A549 (cell line): ENCODE measurements around the gene IKZF3. TPM values are rescaled to one million over a fixed set of nuclear protein-coding genes. Genes with fewer than 3 reads are reported as not detected.

ENCODE experiments used
- ATAC-seq, 2 experiments: fragments of 200-7000 bp in 1 of 2; fragments of >200 bp in 1 of 2; cut with Nextera tagmentation in 1 of 2; cut with Tn5 transposase in 1 of 2; 3 replicates each; pipeline versions ENCODE4 v1.8.0 to v1.9.1; 2018 to 2020; ENCODE audit warnings: mild to moderate bottlenecking in 1 of 2, moderate library complexity in 1 of 2
- CTCF ChIA-PET: fragments of 300-600 bp; sonication (Branson Sonifier 250); formaldehyde crosslinking; extraction: SDS; loops from one replicate; lab custom pipeline; 2021; ENCODE audit warnings: antibody characterized with exemption, inconsistent platforms; lab: Yijun Ruan, JAX
- POLR2A ChIA-PET: fragments of 350-600 bp; formaldehyde crosslinking; extraction: SDS; loops from one replicate; lab custom pipeline; 2021; ENCODE audit warnings: antibody characterized with exemption, inconsistent platforms; lab: Yijun Ruan, JAX
- DNase-seq, 2 experiments: peaks; one replicate each; pipeline versions ENCODE4 v3.0.0 to v3.0.0-alpha.2; 2011 to 2016; ENCODE audit warnings: low read depth in 1 of 2, low spot score in 1 of 2
- FAIRE-seq: peaks from 2 replicates; lab custom pipeline; 2011; peaks lifted over from hg19 to GRCh38; lab: Jason Lieb, UNC
- H3K27ac ChIP-seq, 2 experiments: fragments of >200 bp; sonication (Bioruptor Twin); formaldehyde crosslinking; 3 replicates each; pipeline ENCODE4 v1.5.1; 2016 to 2017
- H3K4me1 ChIP-seq: fragments of >200 bp; sonication (Bioruptor Twin); formaldehyde crosslinking; 3 replicates; pipeline ENCODE4 v1.6.1; 2016
- H3K4me2 ChIP-seq: fragments of >200 bp; sonication (Bioruptor Twin); formaldehyde crosslinking; 3 replicates; pipeline ENCODE4 v1.6.1; 2016
- H3K4me3 ChIP-seq: fragments of >200 bp; sonication (Bioruptor Twin); formaldehyde crosslinking; 3 replicates; pipeline ENCODE4 v1.5.1; 2016
- H3K9me3 ChIP-seq: fragments of >200 bp; sonication (Bioruptor Twin); formaldehyde crosslinking; 3 replicates; pipeline ENCODE4 v1.6.1; 2016
- ATOH8 ChIP-seq: fragments of 250-450 bp; sonication (Bioruptor Pico); IDR thresholded peaks from 2 replicates; pipeline ENCODE4 v1.5.0; 2020; ENCODE audit warnings: low read depth, mild to moderate bottlenecking, moderate library complexity
- CBX2 ChIP-seq: fragments of 200-600 bp; sonication (generic); IDR thresholded peaks from 2 replicates; pipeline ENCODE4 v1.6.1; 2016; ENCODE audit warnings: low read depth, mild to moderate bottlenecking, borderline replicate concordance
- CHD4 ChIP-seq: fragments of 200-600 bp; sonication (generic); IDR thresholded peaks from 2 replicates; pipeline ENCODE4 v1.6.1; 2016; ENCODE audit warnings: antibody characterized with exemption, mild to moderate bottlenecking, borderline replicate concordance
- FOSB ChIP-seq: fragments of 250-450 bp; sonication (Bioruptor Pico); IDR thresholded peaks from 2 replicates; pipeline ENCODE4 v1.5.0; 2020; ENCODE audit warnings: mild to moderate bottlenecking, moderate library complexity
- FOSL2 ChIP-seq, 2 experiments: fragments of 450-650 bp in 1 of 2; fragments of >200 bp in 1 of 2; sonication (Bioruptor Twin) in 1 of 2; formaldehyde crosslinking; IDR thresholded peaks; 2 replicates each; pipeline versions ENCODE4 v1.5.0 to v1.6.1; 2016 to 2020; ENCODE audit warnings: mild to moderate bottlenecking in 1 of 2, moderate library complexity in 1 of 2
- HOXA7 ChIP-seq: fragments of 250-450 bp; sonication (Bioruptor Pico); IDR thresholded peaks from 2 replicates; pipeline ENCODE4 v1.5.0; 2020; ENCODE audit warnings: mild to moderate bottlenecking, moderate library complexity
- KDM1A ChIP-seq: fragments of 200-600 bp; sonication (generic); IDR thresholded peaks from 2 replicates; pipeline ENCODE4 v1.6.1; 2016; ENCODE audit warnings: low read depth, mild to moderate bottlenecking
- MYC ChIP-seq: IDR thresholded peaks from 2 replicates; pipeline ENCODE4 v1.6.1; 2012; ENCODE audit warnings: mild to moderate bottlenecking, inconsistent platforms, low read length, improper control_type of control experiment, borderline replicate concordance
- NPAS2 ChIP-seq: fragments of 250-450 bp; sonication (Bioruptor Pico); IDR thresholded peaks from 2 replicates; pipeline ENCODE4 v1.8.0; 2022; ENCODE audit warnings: mild to moderate bottlenecking, moderate library complexity, borderline replicate concordance
- RNF2 ChIP-seq: fragments of 200-600 bp; sonication (generic); IDR thresholded peaks from 2 replicates; pipeline ENCODE4 v1.6.1; 2016; ENCODE audit warnings: low read depth, mild to moderate bottlenecking, antibody characterized with exemption, moderate library complexity, borderline replicate concordance
- USF2 ChIP-seq: fragments of 450-650 bp; IDR thresholded peaks from 2 replicates; pipeline ENCODE4 v1.6.1; 2014; ENCODE audit warnings: antibody characterized with exemption
- ZC3H11A ChIP-seq: fragments of 450-650 bp; IDR thresholded peaks from 2 replicates; pipeline ENCODE4 v1.6.1; 2014; ENCODE audit warnings: antibody characterized with exemption, mild to moderate bottlenecking
- WGBS: methylation state at CpG from one replicate; pipeline ENCODE4 v1.1.6; 2017; ENCODE audit errors: missing lambda C conversion rate; 5-methylcytosine and 5-hydroxymethylcytosine counted together
- polyA plus RNA-seq, 4 experiments: library from polyadenylated mRNA; depleted of rRNA in 3 of 4; stranded (reverse); fragments of >200 nt; fragmentation: RNase III in 1 of 4; extraction: RNeasy Plus Mini Kit Qiagen cat#74134 plus additional on column Dnase treatment in 1 of 4; gene quantifications; 2 replicates in 3 of 4; 3 replicates in 1 of 4; pipeline ENCODE4 v1.2.3, GENCODE V29; 2011 to 2017
- TF ChIP-seq, protein P1 (sequence below): fragments of >200 bp; sonication (Bioruptor Twin); formaldehyde crosslinking; IDR thresholded peaks from 2 replicates; pipeline ENCODE4 v1.6.1; 2016
- TF ChIP-seq, protein P2 (sequence below): IDR thresholded peaks from 2 replicates; pipeline ENCODE4 v1.6.1; 2012; ENCODE audit warnings: low read depth, borderline replicate concordance
- TF ChIP-seq, protein P3 (sequence below): IDR thresholded peaks from 2 replicates; pipeline ENCODE4 v1.6.1; 2012

Gene IKZF3
- polyA plus RNA-seq, 2 of the 4 experiments (the other 2 are of a cell fraction), result not detected

GRCh38 chr17:39740357-39741111 is 123.6 kb downstream of the IKZF3 start:
- Histone ChIP-seq H3K27ac (peak overlapping the region; percentile 73 to 87), H3K4me2 (peak overlapping the region; percentile 99), H3K4me1 (peaks cover 40% of the 10 kb centered on the region), H3K9me3 (no peaks in the 10 kb centered on the region), H3K4me3 (peak overlapping the region; percentile 63)
- peak; percentile 7 for FAIRE-seq
- TF ChIP-seq FOSL2 (IDR thresholded peaks at IDR 0.05) (peak; percentile 25; the same call in 1 of the 2 replicates), FOSL2 (CRISPR knock-in tag; IDR thresholded peaks at IDR 0.05) (no peak; the same call in 1 of the 2 replicates), ZC3H11A (no peak), CHD4 (no peak)
- TF ChIP-seq, protein P1, sequence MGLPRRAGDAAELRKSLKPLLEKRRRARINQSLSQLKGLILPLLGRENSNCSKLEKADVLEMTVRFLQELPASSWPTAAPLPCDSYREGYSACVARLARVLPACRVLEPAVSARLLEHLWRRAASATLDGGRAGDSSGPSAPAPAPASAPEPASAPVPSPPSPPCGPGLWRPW, result no peak
- DNase-seq, result peak; percentile 60 to 66
- 26% methylated on average over 13 of the region's 16 CpGs for WGBS
- ATAC-seq, result no peak; a peak in 1 of 6 replicates
- ChIA-PET POLR2A (interaction anchor here (2.3 kb wide), 1 partner anchor 11 kb away, joined by 19 read pairs; the partner anchor contains the start of gene MIEN1), CTCF (interaction anchor here (1.2 to 2.0 kb wide), 3 partner anchors 13 to 117 kb away, joined by 4 to 12 read pairs (median 7); no protein-coding TSS in a partner anchor)

GRCh38 chr17:39739885-39740356 is 124.2 kb downstream of the IKZF3 start:
- ATAC-seq, result peak in 1 of 2 experiments; percentile 6; a peak in 3 of 6 replicates
- H3K27ac ChIP-seq, result peak overlapping the region; percentile 73 to 87
- TF ChIP-seq RNF2 (no peak), CBX2 (no peak), KDM1A (no peak), NPAS2 (no peak), ATOH8 (no peak), HOXA7 (CRISPR knock-in tag) (no peak)
- TF ChIP-seq, protein P2, sequence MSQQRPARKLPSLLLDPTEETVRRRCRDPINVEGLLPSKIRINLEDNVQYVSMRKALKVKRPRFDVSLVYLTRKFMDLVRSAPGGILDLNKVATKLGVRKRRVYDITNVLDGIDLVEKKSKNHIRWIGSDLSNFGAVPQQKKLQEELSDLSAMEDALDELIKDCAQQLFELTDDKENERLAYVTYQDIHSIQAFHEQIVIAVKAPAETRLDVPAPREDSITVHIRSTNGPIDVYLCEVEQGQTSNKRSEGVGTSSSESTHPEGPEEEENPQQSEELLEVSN, result 0 out of 2 replicates have a peak, but pooled peaks have one; percentile 28
- TF ChIP-seq, all 56 proteins: peak for 1
- DNase-seq, result peak in 1 of 2 experiments; percentile 55
- Histone ChIP-seq H3K9me3 (no peaks in the 10 kb centered on the region), H3K4me2 (peak overlapping the region; percentile 99), H3K4me3 (peak overlapping the region; percentile 63), H3K4me1 (peaks cover 40% of the 10 kb centered on the region)
- FAIRE-seq, result no peak
- POLR2A ChIA-PET, result interaction anchor here (0.8 to 2.3 kb wide), 2 partner anchors 10 to 52 kb away, joined by 4 to 19 read pairs; partner anchors contain the start of genes MIEN1 and PGAP3
- 21% methylated on average over 9 of the region's 9 CpGs for WGBS
- CTCF ChIA-PET, result interaction anchor here (1.1 to 2.0 kb wide), 5 partner anchors 9 to 118 kb away, joined by 4 to 12 read pairs (median 6); partner anchors contain the start of gene MIEN1

DNA sequence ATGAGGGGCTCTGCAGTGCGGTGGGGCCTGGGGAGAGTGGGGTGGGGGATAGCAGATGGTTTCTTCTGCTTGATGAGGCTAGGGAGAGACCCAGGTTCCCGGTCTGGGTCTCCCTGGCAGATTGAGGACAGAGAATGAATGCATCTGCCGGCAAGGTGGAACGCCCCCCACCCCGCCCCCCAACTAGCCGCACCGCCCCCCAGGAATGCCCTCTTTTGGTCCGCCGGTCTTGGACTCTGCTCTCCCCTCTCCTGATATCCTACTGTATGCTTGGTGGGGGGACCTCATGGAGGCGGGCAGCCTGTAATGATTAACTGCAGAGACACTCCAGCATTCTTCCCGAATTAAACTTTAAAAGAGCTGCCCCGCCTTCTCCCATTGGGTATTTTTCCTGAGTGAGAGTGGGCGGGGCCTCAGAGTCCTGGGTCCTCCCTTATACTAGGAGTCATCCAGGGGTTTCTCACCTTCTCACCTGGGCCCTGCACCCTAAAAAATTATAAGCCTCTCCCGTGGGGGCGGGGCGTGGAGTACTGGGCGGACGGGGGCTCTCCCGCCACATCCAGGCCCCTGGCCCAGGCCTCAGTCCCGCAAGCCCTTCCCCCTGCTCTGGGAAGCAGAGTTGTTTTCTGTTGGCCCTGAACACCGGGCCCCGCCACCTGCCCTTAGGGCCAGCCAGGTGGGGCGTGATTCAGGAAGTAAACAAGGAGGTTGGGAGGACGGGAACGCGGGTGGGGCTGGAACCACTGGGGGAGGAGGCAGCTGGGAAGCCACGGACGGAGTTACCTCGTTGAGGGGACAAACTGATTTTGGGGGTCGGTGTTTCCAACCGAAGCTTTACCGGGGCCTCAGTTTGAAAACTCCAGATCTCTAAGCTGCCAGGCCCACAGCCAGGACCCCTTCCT is 124.9 kb downstream of the IKZF3 start:
- peak; percentile 80 to 95 for DNase-seq
- Histone ChIP-seq H3K27ac (peak overlapping the region; percentile 73 to 87), H3K4me3 (peak overlapping the region; percentile 63), H3K9me3 (no peaks in the 10 kb centered on the region), H3K4me2 (peak overlapping the region; percentile 99), H3K4me1 (peaks cover 40% of the 10 kb centered on the region)
- no peak for TF ChIP-seq MYC
- 0 out of 2 replicates have a peak, but pooled peaks have one; percentile 7 for TF ChIP-seq USF2
- TF ChIP-seq, protein P3, sequence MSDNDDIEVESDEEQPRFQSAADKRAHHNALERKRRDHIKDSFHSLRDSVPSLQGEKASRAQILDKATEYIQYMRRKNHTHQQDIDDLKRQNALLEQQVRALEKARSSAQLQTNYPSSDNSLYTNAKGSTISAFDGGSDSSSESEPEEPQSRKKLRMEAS, result 0 out of 2 replicates have a peak, but pooled peaks have one; percentile 37
- 0 out of 2 replicates have a peak, but pooled peaks have one; percentile 43 for TF ChIP-seq FOSB (CRISPR knock-in tag)
- CTCF ChIA-PET, result interaction anchor here (1.0 to 2.0 kb wide), 6 partner anchors 8 to 117 kb away, joined by 4 to 12 read pairs (median 6); partner anchors contain the start of gene MIEN1
- WGBS, result 4% methylated on average over 28 of the region's 32 CpGs
- POLR2A ChIA-PET, result interaction anchor here (0.7 to 2.3 kb wide), 4 partner anchors 9 to 134 kb away, joined by 4 to 19 read pairs (median 6); partner anchors contain the start of genes ERBB2, MIEN1 and PGAP3
- FAIRE-seq, result no peak
- ATAC-seq, result peak; percentile 44 to 69
